GM19043 (cell line): ENCODE measurements around the gene CARD8.
"Not testable (repeated sequence)": the region's sequence is repeated elsewhere in the genome, so short reads cannot be mapped to it uniquely, and the experiment has no call there.

ENCODE experiments used
- ATAC-seq: cut with Tn5 transposase; IDR thresholded peaks from one replicate; pipeline ENCODE4 v1.9.1; 2021; ENCODE audit warnings: low read depth; ENCODE audit not compliant: unreplicated experiment

Gene CARD8

GRCh38 chr19:48255376-48256303 is at the start of gene CARD8:
CARD8 (minus strand) TSS chr19:48255912; CDS start chr19:48241020, 14,892 bp downstream.
- ATAC-seq, result peak; percentile 54

GRCh38 chr19:48303866-48304265 is 48.2 kb upstream of the CARD8 start:
- no peak for ATAC-seq

- ATAC-seq, result no peak
These were observed 47.7 kb upstream of the CARD8 start for GRCh38 chr19:48303367-48303766.

- ATAC-seq, result no peak
These were observed 46.9 kb upstream of the CARD8 start for GRCh38 chr19:48302600-48302959.

GRCh38 chr19:48301886-48302599 is 46.3 kb upstream of the CARD8 start:
- no peak for ATAC-seq

- ATAC-seq, result no peak
These were observed 42.3 kb upstream of the CARD8 start for GRCh38 chr19:48297975-48298374.

GRCh38 chr19:48296963-48297734 is 41.4 kb upstream of the CARD8 start:
- ATAC-seq, result no peak

- no peak for ATAC-seq
These were observed 39.7 kb upstream of the CARD8 start for GRCh38 chr19:48295458-48295857.

GRCh38 chr19:48292798-48293197 is 37.1 kb upstream of the CARD8 start:
- no peak for ATAC-seq

- ATAC-seq, result not testable (repeated sequence)
These were observed 35.7 kb upstream of the CARD8 start for GRCh38 chr19:48291489-48291815.

GRCh38 chr19:48290771-48291488 is 35.2 kb upstream of the CARD8 start:
- no peak for ATAC-seq

- no peak for ATAC-seq
These were observed 34.7 kb upstream of the CARD8 start for GRCh38 chr19:48290401-48290770.

- ATAC-seq, result no peak
These were observed 32.0 kb upstream of the CARD8 start for GRCh38 chr19:48287748-48288147.

GRCh38 chr19:48284896-48285295 is 29.2 kb upstream of the CARD8 start:
- ATAC-seq, result no peak

GRCh38 chr19:48283908-48284307 is 28.2 kb upstream of the CARD8 start:
- ATAC-seq, result no peak

- ATAC-seq, result no peak
These were observed 24.0 kb upstream of the CARD8 start for GRCh38 chr19:48279747-48280146.

GRCh38 chr19:48274938-48275337 is 19.2 kb upstream of the CARD8 start:
- ATAC-seq, result no peak

GRCh38 chr19:48274173-48274572 is 18.5 kb upstream of the CARD8 start:
- ATAC-seq, result no peak

GRCh38 chr19:48271531-48272151 is 15.9 kb upstream of the CARD8 start:
- no peak for ATAC-seq

- ATAC-seq, result not testable (repeated sequence)
These were observed 13.9 kb upstream of the CARD8 start for GRCh38 chr19:48269617-48270026.
